Adrenal gland (tissue), 5 donors: Measurements from ENCODE around the gene THRB.

Source experiments
- POLR2A ChIP-seq, 2 donors: fragments of 450-650 bp; IDR thresholded peaks; one replicate each; pipeline ENCODE4 v1.6.1; 2017; ENCODE audit warnings: antibody characterized with exemption in 2 of 2, mild to moderate bottlenecking in 2 of 2, moderate library complexity in 1 of 2
- TF ChIP-seq, protein P1 (sequence below), 6 experiments: fragments of 450-650 bp in 4 of 6; fragments of 200-600 bp in 2 of 6; sonication (generic) in 1 of 6; IDR thresholded peaks; 1 replicate in 5 of 6; 2 replicates in 1 of 6; pipeline versions ENCODE4 v1.5.1 to v1.8.0; 2016 to 2021; ENCODE audit warnings: antibody characterized with exemption in 6 of 6, mild to moderate bottlenecking in 2 of 6, moderate library complexity in 1 of 6
- donor health status: DM: no; HTN: no; CAD: no.

DNA sequence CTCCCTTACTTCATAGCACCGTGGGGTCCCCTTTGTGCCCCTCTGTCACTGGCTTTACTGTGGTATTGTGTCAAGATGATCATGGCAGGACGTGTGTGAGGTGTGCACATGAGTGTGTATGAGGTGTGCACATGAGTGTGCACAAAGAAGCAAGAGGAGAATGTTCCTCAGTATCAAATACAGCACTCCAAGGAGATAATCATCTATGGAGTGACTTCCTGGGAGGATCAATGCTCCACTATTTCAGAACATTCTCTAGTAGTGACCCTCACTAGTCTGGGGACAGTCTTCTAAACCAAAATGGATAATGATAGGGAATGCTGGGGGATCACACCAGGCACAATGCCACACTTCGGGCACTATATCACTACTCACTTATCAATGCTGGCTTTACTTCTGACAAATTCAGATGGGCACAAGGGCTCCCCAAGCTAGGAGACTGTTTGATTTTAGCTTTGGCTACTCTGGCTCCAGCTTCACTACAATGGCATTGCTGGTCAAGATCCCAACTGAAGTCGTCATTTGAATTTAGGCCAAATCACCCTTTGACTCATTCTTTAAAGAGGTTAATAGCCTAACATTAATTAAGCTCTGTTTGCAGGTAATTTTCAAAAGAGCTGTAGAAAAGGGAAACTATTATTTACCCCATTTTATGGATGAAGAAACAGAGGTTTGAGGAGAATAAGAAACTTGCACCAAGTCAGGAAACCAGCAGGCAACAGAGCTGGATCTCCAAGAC lies 124.1 kb downstream of the THRB start:
- TF ChIP-seq, protein P1, sequence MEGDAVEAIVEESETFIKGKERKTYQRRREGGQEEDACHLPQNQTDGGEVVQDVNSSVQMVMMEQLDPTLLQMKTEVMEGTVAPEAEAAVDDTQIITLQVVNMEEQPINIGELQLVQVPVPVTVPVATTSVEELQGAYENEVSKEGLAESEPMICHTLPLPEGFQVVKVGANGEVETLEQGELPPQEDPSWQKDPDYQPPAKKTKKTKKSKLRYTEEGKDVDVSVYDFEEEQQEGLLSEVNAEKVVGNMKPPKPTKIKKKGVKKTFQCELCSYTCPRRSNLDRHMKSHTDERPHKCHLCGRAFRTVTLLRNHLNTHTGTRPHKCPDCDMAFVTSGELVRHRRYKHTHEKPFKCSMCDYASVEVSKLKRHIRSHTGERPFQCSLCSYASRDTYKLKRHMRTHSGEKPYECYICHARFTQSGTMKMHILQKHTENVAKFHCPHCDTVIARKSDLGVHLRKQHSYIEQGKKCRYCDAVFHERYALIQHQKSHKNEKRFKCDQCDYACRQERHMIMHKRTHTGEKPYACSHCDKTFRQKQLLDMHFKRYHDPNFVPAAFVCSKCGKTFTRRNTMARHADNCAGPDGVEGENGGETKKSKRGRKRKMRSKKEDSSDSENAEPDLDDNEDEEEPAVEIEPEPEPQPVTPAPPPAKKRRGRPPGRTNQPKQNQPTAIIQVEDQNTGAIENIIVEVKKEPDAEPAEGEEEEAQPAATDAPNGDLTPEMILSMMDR (IDR thresholded peaks at IDR 0.05), result no peak
- TF ChIP-seq POLR2A (IDR thresholded peaks at IDR 0.05), result no peak
